IPS-18c (cell line): ENCODE data around the gene NTF3.

Experiments
- H3K4me3 ChIP-seq: 2 replicates; pipeline ENCODE4 v1.7.0; 2013; ENCODE audit warnings: low read depth, mild to moderate bottlenecking, low read length, moderate library complexity; ENCODE audit not compliant: insufficient read depth
- H3K9me3 ChIP-seq: one replicate; pipeline ENCODE4 v1.6.1; 2013; ENCODE audit warnings: mild to moderate bottlenecking, low read length, moderate library complexity; ENCODE audit not compliant: control insufficient read depth, insufficient read depth

Gene NTF3

DNA sequence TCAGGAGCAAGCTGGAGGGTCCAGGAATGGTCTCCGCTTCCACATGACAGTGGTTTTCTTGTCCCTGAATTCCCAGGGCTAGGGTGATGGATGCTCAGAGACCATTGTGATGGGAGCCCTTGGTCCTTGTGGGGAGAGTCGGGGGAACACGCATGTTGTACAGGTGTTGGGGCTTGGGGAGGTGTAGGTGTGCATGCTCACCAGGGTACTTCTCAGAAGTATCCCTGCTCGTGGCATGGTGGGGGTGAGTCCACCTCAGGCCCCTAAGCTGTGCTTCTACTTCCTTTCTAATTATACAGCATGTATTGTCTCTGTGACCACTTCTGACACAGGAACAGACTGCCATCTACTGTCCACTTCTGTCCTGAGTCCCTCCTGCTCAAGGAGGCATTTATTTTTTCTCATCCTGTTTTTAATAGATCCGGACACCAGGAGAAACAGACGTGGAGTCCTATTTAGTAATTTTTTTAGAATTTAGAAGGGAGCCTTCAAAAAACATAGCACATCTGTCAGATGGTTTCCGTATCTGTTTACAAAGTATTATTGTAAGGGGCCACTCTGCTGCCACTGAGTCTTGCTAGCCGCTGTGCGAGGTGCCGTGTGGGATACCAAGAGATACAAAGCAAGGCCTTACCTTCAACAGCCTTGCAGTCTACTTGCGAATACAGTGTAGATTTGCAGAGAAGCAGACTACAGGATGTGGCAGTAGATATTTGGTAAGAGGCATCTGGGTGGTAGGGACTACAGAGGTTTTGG, 10.5 kb downstream of the NTF3 start:
- no peaks in the 10 kb centered on the region for H3K9me3 ChIP-seq

DNA sequence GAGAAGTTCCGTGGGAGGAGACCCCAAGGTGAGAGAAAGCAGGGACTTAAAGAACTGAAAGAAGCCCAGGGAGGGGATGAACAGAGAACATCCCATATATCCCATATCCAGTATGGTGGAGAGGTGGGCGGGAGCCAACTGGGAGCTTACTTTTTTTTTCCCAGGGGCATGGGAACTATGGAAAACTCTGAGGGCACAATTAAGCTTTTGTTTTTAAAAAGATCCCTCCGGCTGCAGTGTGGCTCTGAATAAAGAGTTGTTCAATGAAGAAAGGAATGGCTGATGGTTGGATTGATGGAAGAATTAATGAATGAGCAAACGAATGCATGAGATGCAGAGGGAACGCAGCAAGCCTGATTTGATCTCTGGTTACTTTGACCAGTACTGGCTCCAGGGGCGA, 12.6 kb downstream of the NTF3 start:
- H3K9me3 ChIP-seq = no peaks in the 10 kb centered on the region
- H3K4me3 ChIP-seq = no peak overlapping the region

More for the DNA sequence above, 10.5 kb downstream of the NTF3 start:
- H3K4me3 ChIP-seq = no peak overlapping the region

DNA sequence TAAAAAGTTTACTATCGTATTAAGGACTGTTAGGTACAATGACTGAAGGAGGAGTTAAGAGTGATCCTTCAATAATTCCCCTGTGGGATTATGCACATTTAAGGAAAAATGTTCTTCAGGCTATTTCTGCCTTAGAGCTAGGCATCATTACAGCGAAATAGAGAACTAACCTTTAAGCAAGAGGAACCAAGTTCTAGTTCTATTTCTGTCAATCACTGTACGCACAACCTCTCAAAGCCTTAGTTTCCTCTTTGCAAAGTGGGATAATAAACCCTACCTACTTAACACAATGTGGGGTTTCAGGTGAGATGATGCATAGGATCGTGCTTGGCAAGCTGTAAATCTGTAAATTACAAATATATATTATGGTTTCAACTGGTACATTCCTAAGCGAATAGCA, 15.4 kb downstream of the NTF3 start:
- Histone ChIP-seq H3K4me3 (no peak overlapping the region), H3K9me3 (no peaks in the 10 kb centered on the region)

DNA sequence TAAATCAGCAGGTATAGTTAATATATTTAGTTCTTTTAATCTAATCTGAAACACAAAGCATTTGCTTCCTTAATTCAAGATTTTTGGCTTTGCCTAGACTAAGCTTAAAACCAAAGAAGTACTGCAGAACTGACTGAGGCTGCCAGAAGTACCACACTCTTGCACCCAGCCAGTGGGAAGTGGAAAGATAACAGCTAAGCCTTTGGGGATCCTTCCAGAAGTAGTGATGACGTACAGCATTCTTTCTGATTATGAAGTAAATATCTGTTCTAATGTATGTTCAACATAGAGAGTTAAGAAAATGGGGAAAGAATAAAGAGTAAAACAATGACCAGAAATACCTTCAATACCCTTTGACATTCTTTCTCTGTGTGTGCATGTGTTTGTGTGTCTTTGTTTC, 19.3 kb downstream of the NTF3 start:
- Histone ChIP-seq H3K4me3 (no peak overlapping the region), H3K9me3 (no peaks in the 10 kb centered on the region)

DNA sequence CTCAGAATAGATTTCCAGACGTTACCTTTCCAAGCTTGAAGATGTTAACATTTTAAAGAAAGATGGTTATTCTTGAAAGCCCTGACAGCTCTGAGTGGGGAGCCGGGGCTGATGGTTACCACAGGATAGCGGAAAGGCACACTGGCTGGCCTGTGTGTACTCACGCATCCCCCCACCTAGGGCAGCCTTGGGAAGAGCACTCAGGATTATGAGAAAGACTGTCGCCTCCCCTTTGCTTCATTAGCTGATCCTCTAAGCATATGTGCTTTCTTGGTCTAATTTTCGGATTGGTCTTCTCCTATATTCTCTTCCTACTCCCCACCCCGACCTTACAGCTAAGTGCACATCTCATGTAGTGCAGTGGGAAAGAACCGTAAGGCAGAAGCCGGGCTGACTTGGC, 20.7 kb downstream of the NTF3 start:
- Histone ChIP-seq H3K9me3 (no peaks in the 10 kb centered on the region), H3K4me3 (no peak overlapping the region)

DNA sequence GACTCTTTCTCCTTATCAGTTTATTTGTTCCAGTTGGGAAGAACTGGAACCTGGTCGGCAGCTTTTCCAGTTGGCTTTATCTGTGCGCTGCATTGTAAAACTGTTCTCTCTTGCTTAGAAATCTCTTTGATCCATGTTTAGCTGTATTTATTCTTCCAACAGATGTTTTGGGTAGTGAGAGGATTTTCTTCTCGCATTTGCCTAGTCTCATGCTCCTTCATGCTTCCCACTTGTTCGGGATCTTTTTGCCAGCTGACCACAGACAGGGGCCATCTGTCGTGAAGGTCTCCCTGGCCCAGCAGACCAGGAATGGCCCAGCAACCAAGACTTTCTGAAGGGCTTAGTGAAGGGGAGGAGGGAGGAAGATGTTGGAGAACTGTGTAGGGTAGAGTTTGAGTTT, 21.6 kb downstream of the NTF3 start:
- Histone ChIP-seq H3K9me3 (no peaks in the 10 kb centered on the region), H3K4me3 (no peak overlapping the region)

DNA sequence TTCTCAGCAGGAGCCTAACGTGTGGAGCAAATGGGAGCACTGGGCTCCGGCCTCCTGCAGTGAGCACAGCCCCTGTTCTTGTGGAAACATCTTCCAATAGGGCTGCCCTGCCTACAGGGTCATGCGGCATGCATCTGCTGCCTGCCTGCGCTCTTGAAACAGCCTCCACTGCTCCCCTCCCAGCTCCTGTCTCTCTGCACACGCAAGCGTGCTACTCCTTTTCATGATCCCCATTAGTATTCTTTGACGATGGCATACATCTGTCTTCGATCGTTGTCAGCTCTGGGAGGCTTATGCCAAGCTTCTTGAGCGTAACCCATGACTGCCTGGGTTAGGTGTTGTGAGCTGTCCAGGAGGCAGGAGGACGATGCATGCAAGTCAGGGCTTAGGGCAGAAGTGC, 23.1 kb downstream of the NTF3 start:
- Histone ChIP-seq H3K9me3 (no peaks in the 10 kb centered on the region), H3K4me3 (no peak overlapping the region)

DNA sequence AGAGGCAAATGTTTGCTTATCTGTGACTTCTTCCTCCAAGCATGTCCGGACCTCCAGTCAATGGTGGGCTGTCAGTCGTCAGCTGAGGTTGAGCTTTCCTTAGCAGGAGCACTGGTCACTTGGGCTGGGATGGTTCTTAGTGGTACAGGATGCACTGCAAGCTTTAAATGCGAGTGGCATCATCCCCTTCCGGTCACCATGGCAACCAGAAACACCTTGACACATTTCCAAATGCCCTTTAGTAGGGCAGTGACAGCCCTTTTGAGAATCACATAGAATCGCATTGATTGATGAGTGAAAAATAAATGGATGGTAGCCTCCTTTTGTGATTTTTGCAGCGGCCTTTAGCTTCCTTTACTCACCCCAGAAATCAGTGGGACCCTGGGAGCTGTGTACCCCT, 24.1 kb downstream of the NTF3 start:
- Histone ChIP-seq H3K4me3 (no peak overlapping the region), H3K9me3 (peaks cover 3% of the 10 kb centered on the region)

DNA sequence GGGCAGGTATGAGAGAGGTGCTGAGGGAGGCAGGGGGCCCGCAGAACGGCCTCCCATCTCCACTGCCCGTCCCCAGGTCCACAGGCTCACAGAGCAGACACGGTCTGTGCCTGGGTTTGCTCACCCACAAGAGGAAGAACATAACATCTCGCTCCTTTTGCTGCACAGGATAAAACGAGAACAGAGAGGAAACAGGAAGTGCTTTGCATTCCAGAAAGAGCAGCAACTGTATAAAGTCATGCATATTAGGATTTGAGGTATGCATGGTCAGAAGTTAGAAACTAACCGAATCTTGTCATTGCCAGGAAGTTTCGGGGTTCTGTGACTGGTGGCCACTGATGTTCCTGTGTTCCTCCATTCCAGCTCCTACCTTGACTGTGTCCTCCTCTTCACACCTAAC, 25.0 kb downstream of the NTF3 start:
- H3K4me3 ChIP-seq = no peak overlapping the region
- peaks cover 3% of the 10 kb centered on the region for H3K9me3 ChIP-seq

DNA sequence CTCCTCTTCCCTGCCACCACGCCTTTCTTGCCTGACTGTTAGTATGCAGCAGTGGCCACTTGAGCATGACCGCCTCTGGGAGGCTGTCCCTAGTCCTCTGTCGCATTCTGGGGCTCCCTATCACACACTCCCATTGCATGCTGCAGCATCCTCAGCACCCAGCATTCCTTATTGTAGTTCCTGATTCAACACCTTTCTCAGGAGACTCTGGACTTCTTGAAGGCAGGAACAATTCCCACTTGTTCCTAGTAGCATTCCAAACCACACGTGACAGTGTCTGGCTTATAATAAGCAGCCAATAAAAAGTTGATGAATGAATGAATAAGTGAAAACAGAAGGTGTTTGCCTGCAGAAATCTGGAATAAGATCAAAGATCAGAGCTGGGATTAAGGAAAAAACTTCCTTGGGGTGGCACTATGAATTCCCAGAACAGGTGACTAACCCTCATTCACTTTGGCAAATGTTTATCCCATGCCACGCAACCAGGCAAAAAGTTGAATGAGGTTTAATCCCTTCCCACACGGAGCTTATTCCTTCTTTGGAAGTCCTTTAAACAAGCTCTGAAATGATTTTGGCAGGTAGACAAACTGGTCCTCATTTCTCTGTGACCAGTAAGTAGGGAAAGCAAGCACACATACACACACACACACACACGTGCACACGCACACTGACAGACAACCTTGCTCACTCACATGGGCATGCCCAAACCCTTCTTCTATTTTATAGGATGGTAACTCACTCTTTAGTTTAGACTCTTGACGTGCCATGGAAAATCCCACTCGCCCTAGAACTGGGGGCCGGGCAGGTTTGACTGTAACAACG, 26.5 kb downstream of the NTF3 start:
- H3K9me3 ChIP-seq = peaks cover 3% of the 10 kb centered on the region

DNA sequence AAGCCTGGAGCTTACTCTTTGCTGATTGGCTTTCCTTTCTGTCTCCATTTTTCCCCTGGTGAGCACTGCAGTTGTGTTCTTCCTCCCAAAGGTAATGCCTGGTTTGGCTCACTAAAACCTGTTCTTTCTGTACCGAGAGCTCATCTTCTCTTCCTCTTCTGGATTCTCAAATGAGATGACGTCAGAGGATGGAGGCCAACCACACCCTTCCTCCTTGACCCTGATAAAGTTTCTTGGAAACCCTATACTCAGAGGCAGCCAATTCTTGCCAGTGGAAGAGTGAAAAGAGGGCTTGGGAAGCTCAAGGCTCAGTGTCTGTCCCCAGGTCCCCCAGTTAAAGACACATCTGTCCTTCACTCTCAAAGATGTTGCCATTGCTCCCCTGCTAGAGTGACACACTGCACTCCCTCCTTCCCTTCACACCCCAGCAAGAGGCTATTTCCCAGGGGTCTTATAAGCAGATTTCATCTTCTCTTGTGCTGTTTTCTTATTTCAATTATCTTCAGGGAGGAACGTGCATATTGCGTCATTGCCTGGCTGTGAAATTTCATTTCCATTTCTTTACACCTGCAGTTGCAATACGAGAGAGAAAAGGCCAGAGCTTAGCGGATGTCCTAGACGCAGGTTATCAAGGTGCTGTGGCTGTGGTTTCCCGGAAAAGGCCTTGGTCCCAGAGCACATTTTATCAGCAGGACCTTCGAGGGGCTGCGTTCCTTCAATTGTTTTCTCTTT, 27.3 kb downstream of the NTF3 start:
- Histone ChIP-seq H3K9me3 (peaks cover 3% of the 10 kb centered on the region), H3K4me3 (no peak overlapping the region)

More for the DNA sequence above, 26.5 kb downstream of the NTF3 start:
- H3K4me3 ChIP-seq = no peak overlapping the region

DNA sequence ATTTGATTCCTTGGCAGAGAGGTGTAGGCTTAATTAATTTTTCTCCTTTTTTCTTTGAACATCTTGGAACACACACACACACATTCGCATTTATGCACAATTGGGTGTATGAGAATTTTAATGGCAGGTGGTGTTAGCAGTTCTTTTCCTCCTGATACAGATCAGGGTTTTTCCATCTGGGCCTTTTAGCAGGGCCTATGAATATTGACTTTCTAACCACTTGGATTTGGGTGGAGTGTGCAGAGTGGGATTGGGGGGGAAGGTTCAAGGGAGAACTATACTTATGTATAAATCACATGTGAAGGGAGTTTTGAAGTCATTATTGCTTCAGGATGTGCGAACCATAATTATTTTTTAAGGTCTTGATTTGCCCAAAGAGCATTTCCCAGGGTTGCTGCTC, 28.9 kb downstream of the NTF3 start:
- no peak overlapping the region for H3K4me3 ChIP-seq

DNA sequence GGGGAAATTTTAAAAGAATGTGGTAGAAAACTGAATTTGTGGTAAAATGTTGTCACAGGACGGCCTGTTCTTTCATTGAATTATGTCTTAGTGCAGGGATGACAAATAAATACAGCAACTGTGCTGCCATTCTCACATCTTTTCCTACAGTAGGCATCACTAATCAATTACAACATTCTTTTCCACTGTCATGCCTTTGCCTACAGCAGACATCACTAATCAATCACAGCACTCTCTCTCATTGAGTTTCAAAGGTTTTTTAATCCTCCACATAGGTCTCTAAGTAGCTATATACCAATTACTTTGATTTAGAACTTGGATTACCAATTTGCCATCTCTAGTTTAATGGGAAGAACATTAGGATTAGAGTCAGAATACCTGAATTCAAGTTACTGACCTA, 30.1 kb downstream of the NTF3 start:
- H3K4me3 ChIP-seq = no peak overlapping the region
- H3K9me3 ChIP-seq = peaks cover 3% of the 10 kb centered on the region

More for the DNA sequence above, 28.9 kb downstream of the NTF3 start:
- H3K9me3 ChIP-seq = peaks cover 3% of the 10 kb centered on the region

DNA sequence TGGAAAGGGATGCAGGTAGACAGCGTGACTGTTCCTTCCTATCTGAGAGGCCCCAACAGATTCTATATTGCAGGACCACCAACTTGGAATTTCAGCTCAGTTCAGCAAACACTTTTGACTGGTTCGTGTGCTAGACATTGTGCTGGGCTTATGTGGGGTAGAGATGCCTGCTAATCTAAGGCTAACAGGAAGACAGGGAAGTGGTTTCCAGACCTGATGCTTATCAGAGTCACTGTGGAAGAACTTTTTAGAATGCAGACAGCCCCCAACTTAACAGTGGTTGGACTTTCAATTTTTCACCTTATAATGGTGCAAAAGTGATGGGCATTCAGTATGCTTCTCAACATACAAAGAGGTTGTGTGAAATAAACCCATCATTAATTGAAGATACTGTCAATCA, 32.2 kb downstream of the NTF3 start:
- Histone ChIP-seq H3K9me3 (peaks cover 3% of the 10 kb centered on the region), H3K4me3 (no peak overlapping the region)

DNA sequence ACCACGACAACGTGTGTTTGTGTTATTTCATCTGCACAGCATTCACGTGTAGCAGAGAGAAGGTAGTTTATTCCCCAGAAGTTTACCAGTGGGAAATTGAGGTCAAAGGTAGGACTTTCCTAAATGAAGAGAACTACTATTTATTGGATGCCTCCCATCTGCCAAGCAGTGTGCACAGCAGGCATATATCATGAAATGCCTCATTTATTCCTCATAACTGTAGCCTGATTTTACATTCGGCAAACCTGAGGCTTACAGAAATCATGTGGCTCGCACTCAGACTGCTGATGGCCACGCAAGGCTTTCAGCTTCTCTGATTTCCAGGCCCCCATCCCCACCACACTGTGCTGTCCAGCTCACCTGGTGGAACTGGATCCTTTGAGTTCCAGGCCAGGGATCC, 33.5 kb downstream of the NTF3 start:
- no peak overlapping the region for H3K4me3 ChIP-seq
- H3K9me3 ChIP-seq = peaks cover 3% of the 10 kb centered on the region

DNA sequence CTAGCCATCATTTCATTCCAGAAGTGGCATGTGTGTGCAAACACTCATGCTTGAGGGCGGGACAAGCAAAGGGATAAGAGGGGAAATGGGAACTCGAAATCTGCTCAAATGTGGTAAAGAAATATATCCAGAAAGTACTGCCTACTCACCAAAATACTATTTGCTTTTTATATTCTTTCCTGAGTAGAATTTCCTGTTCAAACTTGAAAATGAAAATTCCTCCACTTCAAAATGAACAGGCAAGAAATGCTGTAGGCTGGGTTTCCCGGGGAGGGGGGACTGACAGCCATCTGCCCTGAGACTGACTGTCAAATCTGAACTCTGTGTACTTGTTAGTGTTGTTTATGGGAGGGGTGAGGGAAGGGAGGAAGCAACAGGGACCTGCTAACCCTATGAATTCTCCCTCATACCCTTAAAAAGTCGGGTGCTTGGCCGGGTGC, 34.6 kb downstream of the NTF3 start:
- no peak overlapping the region for H3K4me3 ChIP-seq
- no peaks in the 10 kb centered on the region for H3K9me3 ChIP-seq

DNA sequence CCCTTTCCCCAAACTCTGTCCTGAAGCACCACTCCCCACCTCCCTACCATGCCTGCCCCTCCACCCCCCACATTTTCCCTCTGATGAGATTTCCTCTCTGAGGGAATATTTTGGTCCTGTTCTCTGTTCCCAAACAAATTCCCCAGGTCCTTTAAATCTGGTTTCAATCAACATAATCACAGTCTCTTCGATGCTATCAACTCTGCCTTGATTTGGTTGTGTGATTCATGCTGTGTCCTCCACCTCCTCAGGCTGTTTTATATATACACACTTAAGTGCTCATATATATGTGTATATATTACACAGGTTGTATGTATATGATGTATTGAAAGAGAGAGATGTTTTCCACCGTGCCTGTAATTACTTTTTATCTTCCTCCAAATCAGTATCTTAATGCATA, 36.0 kb downstream of the NTF3 start:
- Histone ChIP-seq H3K4me3 (no peak overlapping the region), H3K9me3 (no peaks in the 10 kb centered on the region)

DNA sequence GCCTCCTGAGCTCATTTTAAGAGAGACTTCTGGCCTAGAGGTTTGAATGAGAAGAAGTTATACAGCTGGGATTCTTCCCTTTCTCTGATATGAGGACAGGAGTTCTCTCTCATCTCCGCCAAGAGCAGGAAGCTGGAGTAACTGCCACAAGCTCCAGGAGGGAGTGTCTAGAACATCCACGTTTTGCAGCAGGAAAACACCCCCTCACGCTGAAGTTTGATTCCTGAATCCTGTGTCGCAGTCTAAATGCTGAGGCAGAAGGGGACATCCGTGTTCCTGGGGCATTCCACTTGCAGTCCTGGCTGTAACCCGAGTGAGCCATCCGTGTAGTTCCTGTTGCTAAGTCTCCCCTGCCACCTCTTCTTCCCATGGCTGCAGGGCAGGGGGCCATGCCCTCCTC, 38.3 kb downstream of the NTF3 start:
- H3K4me3 ChIP-seq = no peak overlapping the region
- peaks cover 3% of the 10 kb centered on the region for H3K9me3 ChIP-seq
